GM18858 (cell line): ENCODE results near the gene SPP1.
"Not testable (repeated sequence)": the region's sequence is repeated elsewhere in the genome, so short reads cannot be mapped to it uniquely, and the experiment has no call there.

Experiments
- ATAC-seq: cut with Tn5 transposase; IDR thresholded peaks from one replicate; pipeline ENCODE4 v1.9.1; 2021; ENCODE audit not compliant: unreplicated experiment

Gene SPP1

DNA sequence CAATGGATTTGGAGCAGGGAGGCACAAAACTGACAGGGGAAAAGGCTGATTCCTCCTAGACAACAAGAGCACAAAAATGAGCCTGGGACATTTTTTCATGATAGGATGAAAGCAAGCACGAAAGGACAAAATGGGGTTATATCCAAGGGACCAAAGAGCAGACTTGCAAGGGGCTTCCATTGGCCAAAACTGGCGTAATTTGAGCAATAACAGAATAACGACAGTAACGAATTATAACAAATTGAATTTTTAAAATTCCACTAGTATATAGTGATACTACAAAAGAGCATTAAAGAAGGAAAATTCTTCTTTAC lies 10.3 kb downstream of the SPP1 start:
- no peak for ATAC-seq

DNA sequence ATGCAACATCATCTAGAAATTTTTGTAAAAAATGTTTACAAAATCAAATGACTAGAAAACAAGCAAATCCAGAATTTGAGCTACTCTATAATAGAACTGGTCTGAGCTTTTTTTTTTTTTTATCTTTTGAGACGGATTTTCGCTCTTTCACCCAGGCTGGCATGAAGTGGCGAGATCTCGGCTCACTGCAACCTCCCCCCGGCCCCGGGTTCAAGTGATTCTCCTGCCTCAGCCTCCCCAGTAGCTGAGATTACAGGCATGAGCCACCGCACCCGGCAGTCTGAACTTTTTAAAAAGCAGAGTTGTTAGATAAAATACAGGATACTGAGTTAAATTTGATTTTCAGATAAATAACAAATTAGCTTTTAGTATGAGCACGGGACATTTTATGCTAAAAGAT lies 11.0 kb downstream of the SPP1 start:
- ATAC-seq = no peak

DNA sequence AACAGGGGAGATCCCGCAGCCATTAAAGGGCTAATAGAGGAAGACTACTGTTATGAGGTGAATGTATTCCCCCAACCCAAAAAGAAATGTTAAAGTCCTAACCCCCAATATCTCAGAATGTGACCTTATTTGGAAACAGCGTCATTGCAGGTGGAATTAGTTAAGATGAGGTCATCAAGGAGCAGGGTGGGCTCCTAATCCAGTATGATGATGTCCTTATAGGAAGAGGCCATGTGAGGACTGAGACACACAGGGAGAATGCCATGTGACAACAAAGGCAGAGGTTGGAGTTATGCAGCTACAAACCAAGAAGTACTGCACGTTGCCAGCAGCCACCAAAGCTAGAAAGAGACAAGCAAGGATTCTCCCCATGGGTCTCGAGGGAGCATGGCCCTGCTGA lies 14.3 kb downstream of the SPP1 start:
- no peak for ATAC-seq

DNA sequence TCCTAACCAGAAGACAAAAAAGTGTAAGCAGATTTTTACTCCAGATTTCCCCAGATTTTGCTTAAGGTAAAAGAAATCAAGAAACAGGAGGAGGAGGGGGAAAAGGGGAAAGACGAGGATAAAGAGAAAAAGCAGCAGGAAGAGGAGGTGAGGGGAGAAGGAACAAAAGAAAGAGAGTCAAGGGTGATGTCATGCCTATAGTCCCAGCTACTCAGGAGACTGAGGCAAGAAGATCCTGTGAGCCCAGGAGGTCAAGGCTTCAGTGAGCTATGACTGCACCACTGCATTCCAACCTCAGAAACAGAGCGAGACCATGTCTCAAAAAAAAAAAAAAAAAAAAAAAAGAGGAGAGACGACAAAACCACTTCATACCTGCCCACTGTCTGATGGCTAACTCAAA lies 19.9 kb downstream of the SPP1 start:
- no peak for ATAC-seq

DNA sequence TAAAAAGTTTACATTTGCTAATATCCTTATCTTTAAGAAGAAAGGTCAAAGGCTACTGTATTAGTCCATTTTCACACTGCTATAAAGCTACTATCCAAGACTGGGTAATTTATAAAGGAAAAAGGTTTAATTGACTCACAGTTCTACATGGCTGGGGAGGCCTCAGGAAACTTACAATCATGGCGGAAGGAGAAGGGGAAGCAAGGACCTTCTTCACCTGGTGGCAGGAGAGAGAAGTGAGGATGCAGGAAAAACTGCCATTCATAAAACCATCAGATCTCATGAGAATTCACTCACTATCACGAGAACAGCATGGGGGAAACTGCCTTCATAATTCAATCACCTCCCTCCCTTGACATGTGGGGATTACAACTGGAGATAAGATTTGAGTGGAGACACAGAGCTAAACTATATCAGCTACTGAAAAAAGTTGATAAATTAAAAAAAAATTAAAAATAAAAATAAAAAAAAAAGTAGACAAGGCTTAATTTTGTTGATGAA lies 23.7 kb downstream of the SPP1 start:
- ATAC-seq = not testable (repeated sequence)

DNA sequence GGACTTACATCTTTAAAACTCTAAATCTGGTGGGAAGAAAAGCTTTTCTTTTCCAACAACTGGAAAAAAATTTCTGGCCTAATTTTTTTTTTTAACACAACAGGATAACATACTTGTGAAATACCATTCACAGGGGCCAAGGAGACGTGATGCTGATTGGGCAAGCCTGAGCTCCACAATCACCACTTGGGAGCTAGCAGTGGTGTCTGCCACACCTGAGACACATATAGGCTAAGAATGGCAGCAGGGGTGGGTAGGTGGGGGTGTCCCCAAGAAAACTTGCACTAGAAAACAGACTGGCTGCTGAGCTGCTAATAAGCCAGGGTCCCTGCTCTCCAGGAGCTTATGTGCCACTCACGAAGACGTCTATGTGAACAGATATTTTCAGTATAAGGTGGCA lies 26.4 kb downstream of the SPP1 start:
- ATAC-seq = no peak

DNA sequence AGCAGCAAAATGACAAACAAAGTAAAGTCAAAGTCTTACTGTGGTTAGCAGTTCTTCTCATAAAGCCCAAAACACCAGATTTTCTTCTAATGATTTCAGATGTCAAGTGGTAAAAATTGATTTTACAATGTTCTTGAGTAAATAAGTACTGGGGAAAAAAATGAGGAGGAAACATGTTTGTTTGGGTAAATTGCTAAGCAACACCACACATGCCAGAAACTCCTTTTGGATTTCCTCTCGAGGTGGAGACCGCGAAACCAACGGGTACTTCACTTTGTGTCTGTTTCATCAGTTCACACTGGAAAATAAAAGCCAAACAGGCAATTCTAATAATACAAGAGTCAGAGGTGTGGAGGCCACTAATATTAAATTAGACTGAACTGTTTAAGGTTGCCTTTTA lies 27.3 kb downstream of the SPP1 start:
- ATAC-seq = no peak

DNA sequence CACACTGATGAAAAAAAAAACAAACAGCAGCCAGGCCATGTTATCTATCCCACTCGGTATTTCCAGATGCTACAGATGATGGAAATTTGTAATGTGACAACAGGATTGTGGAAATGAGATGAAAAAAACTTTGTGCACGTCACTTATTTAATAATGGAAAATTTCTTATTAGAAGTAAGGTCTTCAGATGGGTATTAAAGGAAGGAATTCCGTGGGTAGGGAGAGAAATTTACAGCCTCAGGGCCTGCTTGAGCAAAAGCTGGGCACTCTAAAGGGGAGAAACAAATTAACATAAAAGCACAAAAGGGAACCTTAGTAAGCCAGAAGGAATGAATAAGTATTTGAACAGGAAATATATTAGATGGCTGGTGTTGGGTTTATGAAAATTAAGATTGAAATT lies 27.7 kb downstream of the SPP1 start:
- no peak for ATAC-seq

DNA sequence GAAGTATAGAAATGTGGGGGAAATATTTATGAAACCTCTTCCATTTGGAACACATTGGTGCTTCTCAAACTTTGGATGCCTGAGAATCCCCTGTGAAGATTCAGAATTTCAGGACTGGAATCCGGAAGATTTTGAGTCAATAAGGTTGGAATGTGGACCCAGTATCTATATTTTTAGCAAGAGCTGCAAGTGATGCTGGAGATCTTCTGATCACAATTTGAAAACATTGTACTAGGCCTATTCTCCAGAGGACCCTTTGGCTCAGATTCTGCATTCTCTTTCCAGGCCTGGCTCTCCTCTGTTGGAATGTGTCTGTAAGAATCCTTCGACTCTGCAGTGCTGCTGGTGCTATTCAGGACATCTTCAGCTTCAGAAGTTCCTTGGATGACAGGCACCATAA lies 29.6 kb downstream of the SPP1 start:
- no peak for ATAC-seq

DNA sequence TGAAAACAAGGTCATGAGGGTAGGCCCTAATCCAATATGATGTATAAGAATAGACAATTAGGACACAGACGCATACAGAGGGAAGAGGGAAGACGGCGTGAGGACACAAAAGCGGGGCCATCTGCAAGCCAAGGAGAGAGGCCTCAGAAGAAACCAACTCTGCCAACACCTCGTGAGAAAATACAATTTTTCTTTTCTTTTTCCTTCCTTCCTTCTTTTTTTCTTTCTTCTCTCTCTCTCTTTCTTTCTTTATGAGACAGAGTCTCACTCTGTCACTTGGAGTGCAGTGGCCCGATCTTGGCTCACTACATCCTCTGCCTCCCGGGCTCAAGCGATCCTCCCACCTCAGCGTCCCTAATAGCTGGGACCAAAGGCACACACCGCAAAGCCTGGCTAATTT lies 30.4 kb downstream of the SPP1 start:
- ATAC-seq = no peak

DNA sequence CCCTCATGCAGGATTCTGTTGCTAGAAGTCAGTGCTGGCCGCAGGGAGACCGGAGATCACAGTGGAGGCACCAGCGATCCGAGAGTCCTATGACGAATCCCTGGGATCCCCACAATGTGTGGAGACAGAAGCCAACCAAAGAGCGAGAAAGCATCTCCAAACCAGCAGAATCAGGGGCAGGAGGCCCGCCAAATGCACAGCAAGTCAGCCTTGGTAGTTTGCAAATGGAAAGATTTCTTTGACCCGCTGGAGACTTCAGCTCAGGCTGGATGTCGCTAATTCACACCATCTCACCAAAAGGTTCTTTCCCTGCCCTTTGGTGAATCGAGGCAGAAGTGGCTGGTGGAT lies 31.4 kb downstream of the SPP1 start:
- ATAC-seq = no peak

DNA sequence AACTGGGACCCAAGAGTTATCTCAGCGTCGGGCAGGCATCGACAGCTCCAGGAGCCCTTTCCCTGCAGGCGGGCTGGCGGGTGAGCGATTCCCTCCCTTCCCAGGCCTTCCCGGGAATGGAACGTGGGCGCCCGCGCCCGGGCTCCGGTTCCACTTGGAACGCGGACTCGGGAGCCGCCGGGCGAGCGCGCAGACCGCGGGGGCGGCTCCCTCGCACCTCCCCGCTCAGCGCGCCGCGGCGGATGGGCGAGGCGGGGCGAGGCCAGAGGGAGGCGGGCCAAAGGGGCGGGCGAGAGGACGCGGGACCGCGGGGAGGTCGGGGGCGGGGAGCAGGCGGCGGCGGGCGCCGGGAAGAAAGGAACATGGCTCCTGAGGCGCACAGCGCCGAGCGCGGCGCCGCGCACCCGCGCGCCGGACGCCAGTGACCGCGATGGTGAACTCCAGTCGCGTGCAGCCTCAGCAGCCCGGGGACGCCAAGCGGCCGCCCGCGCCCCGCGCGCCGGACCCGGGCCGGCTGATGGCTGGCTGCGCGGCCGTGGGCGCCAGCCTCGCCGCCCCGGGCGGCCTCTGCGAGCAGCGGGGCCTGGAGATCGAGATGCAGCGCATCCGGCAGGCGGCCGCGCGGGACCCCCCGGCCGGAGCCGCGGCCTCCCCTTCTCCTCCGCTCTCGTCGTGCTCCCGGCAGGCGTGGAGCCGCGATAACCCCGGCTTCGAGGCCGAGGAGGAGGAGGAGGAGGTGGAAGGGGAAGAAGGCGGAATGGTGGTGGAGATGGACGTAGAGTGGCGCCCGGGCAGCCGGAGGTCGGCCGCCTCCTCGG lies 32.0 kb downstream of the SPP1 start, which contains the start of gene PKD2:
Gene PKD2 (plus strand): TSS at position 332 of the 818 bp plus-strand sequence. CDS start 99 bp downstream, at position 431.
- peak; percentile 68 for ATAC-seq

DNA sequence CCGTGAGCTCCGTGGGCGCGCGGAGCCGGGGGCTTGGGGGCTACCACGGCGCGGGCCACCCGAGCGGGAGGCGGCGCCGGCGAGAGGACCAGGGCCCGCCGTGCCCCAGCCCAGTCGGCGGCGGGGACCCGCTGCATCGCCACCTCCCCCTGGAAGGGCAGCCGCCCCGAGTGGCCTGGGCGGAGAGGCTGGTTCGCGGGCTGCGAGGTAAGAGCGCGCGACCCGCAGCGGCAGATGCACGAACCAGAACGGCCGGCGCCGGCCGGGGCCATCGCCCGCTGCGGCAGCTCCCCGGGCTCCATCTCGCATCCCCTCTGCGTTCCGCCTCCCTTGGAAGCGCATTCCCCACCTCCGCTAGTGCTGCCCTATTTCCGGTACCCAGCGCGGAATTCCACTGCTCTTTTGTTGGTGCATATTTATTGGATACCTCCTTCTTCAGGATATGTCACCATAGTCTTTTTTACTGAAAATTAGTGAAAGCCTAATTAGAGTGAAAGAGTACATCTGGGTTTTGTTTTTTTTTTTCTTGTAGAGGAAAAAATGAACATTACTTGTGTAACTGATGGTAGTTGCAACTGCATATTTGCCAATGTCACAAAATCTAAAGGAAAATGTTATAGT lies 32.7 kb downstream of the SPP1 start:
- ATAC-seq = peak; percentile 19

DNA sequence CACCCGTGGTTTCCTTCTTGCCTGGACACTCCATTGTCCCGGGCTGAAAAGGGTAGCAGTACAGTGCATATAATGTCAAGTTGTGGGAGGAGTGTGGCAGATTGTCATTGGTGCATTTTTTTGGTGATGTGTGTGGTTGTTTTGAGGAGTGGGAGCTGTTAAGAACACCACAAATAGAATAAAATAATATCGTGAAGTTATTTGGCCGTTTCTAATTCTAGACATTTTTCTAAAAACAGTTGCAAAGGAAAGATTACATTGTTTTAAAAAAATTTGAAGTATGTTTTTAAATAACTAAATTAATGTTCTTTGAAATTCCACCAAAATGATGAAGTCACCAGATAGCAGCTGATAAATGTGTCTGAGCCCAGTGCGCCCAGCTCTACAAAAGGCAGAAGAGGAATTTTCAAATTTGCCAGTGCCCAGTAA lies 33.2 kb downstream of the SPP1 start:
- ATAC-seq = no peak

DNA sequence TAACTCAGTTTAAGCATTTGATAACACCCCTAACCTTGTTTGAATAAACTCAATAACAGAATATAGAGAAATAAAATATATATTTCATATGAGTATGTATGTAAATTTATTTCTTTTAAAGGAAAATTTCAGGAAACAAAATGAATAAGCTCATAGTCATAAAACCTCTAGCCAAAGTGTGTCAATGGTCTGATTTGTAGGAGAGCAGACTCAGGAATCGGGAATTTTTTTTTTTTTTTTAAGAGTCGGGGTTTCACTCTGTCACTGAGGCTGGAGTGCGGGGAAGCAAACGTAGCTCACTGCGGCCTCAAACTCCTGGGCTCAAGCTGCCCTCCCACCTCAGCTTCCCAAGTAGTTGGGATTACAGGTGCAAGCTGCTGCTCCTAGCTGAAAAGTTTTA lies 34.4 kb downstream of the SPP1 start:
- ATAC-seq = no peak

DNA sequence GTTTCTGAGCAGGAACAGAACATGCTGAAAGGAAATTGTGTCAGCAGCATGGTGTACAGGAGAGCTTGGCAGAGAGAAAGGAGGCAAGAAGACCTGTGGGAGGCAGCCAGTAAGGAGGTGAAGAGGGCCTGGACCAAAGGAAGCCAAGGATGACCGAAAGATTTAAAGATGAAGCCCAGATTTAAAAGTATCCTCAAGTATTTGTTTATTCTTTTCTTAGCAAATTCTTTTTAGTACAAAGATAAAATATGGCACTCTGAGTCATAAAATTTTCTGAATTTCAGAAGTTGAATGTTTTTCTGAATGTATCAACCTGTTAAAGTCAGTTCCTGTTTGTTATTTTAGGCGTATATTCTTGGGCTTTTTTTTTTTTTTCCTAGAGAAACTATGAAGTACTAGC lies 35.5 kb downstream of the SPP1 start:
- ATAC-seq = no peak

DNA sequence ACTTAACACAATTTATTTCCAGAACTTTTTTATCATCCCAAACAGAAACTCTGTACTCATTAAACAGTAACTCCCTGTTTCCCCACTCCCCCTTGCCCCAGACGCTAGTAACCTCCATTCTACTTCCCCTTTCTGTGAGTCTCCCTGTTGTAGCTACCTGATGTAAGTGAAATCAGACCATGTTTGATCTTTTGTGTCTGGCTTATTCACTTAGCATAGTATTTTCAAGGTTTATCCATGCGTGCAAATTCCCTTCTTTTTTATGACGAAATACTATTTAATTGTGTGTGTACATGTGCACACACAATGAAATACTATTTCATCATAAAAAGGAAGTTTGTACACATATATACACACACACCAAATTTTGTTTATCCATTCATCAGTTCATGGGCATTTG lies 37.1 kb downstream of the SPP1 start:
- peak; percentile 55 for ATAC-seq

DNA sequence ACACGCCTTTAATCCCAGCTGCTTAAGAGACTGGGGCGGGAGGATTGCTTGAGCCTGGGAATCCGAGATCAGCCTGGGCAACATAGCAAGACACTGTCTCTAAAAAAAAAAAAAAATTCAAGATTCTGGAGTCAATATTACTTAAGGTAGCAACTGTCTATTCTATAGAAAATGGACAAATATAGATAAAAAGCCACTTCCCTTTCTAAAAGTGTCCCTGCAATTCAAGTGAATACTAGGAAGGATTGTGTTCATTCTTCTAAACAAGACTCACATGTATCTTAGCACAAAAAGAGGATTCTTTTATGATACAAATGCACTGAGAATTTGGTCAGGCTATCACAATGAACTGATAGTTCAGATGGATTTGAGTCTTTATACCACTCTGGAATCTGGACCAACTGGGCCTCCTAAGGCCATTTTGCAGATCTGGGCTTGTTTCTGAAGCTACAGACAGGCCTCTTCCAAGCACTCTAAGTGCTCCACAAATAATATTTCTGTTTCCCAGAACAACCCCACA lies 38.9 kb downstream of the SPP1 start:
- ATAC-seq = no peak

DNA sequence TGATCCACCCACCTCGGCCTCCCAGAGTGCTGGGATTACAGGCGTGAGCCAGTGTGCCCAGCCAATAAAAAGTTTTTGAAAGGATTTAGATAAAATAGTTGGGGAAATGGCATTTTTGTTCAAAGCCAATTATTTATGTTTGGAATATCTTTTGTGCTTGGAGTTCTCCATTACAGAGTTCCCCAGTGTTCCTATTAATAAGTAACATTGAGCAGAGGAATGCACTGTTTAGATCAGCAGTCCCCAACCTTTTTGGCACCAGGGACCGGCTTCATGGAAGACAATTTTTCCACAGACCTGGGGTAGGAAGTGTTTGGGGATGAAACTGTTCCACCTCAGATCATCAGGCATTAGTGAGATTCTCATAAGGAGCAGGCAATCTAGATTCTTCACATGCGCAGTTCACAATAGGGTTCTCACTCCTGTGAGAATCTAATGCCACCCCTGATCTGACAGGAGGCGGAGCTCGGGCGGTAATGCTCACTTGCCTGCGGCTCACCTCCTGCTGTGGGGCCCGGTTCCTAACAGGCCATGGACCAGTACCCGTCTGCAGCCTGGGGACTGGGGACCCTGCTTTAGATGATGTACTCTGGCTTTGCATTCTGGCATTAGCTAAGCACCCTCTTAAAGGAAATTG lies 40.3 kb downstream of the SPP1 start:
- no peak for ATAC-seq

DNA sequence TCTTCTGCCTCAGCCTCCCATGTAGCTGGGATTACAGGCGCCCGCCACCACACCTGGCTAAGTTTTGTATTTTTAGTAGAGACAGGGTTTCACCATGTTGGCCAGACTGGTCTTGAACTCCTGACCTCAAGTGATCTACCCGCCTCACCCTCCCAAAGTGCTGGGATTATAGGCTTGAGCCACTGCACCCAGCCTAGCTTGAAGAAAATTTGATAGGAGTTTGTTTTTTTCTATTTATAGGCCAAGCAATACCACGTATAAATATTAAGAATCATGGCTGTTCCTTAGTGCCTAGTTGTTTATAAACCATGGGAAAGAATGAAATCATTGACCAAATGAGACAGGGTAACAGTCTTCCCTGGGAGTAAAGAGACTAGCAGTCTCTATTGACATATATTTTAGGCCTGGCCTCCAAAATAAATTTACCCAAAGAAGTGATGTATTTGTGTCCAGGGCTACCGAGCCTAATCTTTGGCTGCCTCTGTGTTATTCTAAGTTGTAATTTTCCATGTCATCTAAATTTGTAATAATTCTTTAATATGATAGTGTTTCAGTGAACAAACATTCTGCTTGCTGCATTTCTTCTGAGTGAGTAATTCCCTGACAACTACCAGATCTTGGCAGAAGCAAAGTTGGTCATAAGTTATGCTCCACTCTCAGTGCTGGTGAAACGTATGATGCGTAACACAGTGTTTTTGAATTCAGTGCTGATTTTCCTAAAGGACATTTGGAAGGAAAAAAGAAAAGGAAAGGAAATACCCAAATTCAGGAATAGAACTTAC lies 42.2 kb downstream of the SPP1 start:
- ATAC-seq = no peak

DNA sequence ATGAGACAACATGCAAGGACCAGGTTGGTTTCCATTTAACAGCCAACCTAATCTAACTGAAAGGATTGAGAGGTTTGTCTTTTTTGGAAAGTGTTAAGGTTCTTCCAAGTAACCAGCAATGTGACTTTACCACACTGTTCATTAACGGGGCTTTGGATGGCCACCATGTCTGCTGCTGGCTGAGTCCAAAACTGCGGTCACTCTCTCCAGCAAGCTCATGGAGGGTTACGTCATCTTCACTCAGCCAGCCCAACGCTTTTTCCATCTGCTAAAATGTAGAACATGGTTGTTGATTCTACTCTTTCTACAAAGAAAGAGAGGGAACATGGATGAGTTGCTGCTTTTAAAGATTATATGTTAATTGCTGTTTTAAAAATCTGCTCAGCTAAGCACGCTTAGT lies 43.0 kb downstream of the SPP1 start:
- ATAC-seq = no peak
